ENCODE measurements around the gene MGST2. TPM values are rescaled to one million over a fixed set of nuclear protein-coding genes. Genes with fewer than 3 reads are reported as not detected.

The MGST2 gene
- total RNA-seq, 1 donor from 2014 or later = 66.1 TPM

DNA sequence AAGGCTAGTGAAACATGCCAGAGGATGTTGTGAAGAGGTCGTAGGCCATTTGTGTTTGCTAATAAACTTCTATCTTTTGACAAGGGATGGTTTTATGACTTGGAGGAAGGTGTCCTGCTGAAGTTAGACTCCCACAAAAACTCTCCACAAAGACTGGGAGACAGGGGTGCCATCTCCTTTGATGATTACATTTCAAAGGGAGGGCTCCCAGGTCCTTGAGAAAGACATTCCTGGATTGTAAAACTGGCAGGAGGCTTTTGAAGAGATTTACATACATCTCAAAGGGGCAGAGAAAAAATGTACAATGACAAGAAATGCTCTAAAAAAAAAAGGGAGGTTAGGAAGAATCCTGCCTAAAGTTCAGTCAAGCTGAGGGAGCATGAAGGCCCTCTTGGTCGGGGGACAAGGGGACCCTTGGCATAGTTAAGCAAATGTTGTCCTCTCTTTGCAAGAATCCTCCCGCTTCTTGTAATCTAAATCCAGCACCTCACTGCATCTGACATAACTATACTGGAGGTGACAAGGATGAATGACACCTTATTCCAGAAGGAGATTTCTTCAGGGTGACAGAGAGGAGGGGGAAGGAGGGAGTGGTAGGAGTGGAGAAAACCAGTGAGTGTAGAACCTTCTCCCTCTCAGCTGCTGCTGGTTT lies 41.1 kb upstream of the MGST2 start:
- no peak overlapping the region for H3K27ac Mint-ChIP-seq
- H3K27me3 Mint-ChIP-seq = peaks cover 5% of the 10 kb centered on the region
- no peak for DNase-seq (ENCODE audit: low spot score, unreplicated experiment)
- no peaks in the 10 kb centered on the region for H3K9me3 Mint-ChIP-seq (ENCODE audit: low read depth)
- H3K36me3 Mint-ChIP-seq (ENCODE audit: insufficient read depth) = no peaks in the 10 kb centered on the region
- H3K4me3 Mint-ChIP-seq (ENCODE audit: low read depth) = no peak overlapping the region
- peaks cover 6% of the 10 kb centered on the region for H3K4me1 Mint-ChIP-seq (ENCODE audit: low read depth)
- TF ChIP-seq CTCF (IDR thresholded peaks at IDR 0.05; ENCODE audit: unreplicated experiment) = no peak

GRCh38 chr4:139625093-139625455 lies 40.5 kb upstream of the MGST2 start:
- Mint-ChIP-seq H3K27me3 (peaks cover 5% of the 10 kb centered on the region), H3K4me3 (ENCODE audit: low read depth) (no peak overlapping the region), H3K9me3 (ENCODE audit: low read depth) (no peaks in the 10 kb centered on the region), H3K36me3 (ENCODE audit: insufficient read depth) (no peaks in the 10 kb centered on the region), H3K27ac (no peak overlapping the region), H3K4me1 (ENCODE audit: low read depth) (peaks cover 6% of the 10 kb centered on the region)
- no peak for DNase-seq (ENCODE audit: low spot score, unreplicated experiment)
- no peak for TF ChIP-seq CTCF (IDR thresholded peaks at IDR 0.05; ENCODE audit: unreplicated experiment)

GRCh38 chr4:139625482-139625881 lies 40.1 kb upstream of the MGST2 start:
- no peak for TF ChIP-seq CTCF (IDR thresholded peaks at IDR 0.05; ENCODE audit: unreplicated experiment)
- Mint-ChIP-seq H3K4me1 (ENCODE audit: low read depth) (peaks cover 6% of the 10 kb centered on the region), H3K4me3 (ENCODE audit: low read depth) (no peak overlapping the region), H3K36me3 (ENCODE audit: insufficient read depth) (no peaks in the 10 kb centered on the region), H3K27ac (no peak overlapping the region), H3K9me3 (ENCODE audit: low read depth) (no peaks in the 10 kb centered on the region), H3K27me3 (peaks cover 5% of the 10 kb centered on the region)
- DNase-seq (ENCODE audit: low spot score, unreplicated experiment) = no peak

DNA sequence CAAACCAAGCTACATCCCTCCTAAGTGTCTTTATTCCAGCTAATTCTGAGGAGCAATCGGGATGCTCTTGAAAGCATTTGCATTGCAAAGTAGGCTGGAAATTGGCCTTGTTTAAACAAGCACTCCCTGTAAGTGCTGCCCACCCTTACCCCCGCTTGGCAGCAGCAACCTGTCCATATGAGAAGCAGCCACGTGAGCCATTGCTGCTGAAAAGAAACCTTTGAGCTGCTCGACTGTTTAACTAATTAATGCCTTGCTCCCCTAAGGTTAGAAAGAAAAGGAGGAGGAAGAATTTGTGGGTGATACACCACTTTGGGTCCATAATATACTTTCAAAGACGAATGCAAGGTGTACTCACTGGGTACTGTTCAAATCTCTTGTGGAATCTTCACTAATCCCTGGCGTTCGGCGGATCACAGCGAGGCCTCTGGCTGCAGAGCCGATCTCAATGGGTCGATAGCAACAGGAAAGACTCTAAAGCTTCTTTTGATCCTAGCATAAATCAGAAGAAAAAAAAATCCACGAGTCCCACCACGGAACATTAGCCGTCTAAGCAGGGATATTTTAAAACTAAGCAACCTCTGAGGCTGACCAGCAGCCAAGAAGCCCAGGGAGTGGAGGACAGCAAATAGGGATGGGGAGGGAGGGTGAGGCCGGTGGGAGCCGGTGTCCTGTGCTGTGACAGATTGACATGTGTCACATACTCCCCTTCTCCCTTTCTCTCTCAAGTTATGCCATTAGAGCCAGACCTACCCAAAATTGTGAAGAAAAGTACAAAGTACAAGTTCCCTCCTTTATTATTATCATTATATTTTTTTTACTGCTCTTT lies 37.2 kb upstream of the MGST2 start:
- Mint-ChIP-seq H3K27ac (peak overlapping the region; percentile 65), H3K36me3 (ENCODE audit: insufficient read depth) (no peaks in the 10 kb centered on the region), H3K4me3 (ENCODE audit: low read depth) (peak overlapping the region; percentile 51), H3K9me3 (ENCODE audit: low read depth) (no peaks in the 10 kb centered on the region), H3K4me1 (ENCODE audit: low read depth) (peaks cover 15% of the 10 kb centered on the region), H3K27me3 (peaks cover 9% of the 10 kb centered on the region)
- no peak for TF ChIP-seq CTCF (IDR thresholded peaks at IDR 0.05; ENCODE audit: unreplicated experiment)
- no peak for DNase-seq (ENCODE audit: low spot score, unreplicated experiment)

- DNase-seq (ENCODE audit: low spot score, unreplicated experiment) = no peak
- Mint-ChIP-seq H3K4me3 (ENCODE audit: low read depth) (no peak overlapping the region), H3K27me3 (peaks cover 8% of the 10 kb centered on the region), H3K36me3 (ENCODE audit: insufficient read depth) (no peaks in the 10 kb centered on the region), H3K27ac (no peak overlapping the region), H3K4me1 (ENCODE audit: low read depth) (peaks cover 19% of the 10 kb centered on the region), H3K9me3 (ENCODE audit: low read depth) (no peaks in the 10 kb centered on the region)
- TF ChIP-seq CTCF (IDR thresholded peaks at IDR 0.05; ENCODE audit: unreplicated experiment) = no peak
These were observed 36.0 kb upstream of the MGST2 start for GRCh38 chr4:139629436-139630125.
